ENCODE data around the gene WT1.
"Not testable (repeated sequence)": the region's sequence is repeated elsewhere in the genome, so short reads cannot be mapped to it uniquely, and the experiment has no call there.

Gene WT1

DNA sequence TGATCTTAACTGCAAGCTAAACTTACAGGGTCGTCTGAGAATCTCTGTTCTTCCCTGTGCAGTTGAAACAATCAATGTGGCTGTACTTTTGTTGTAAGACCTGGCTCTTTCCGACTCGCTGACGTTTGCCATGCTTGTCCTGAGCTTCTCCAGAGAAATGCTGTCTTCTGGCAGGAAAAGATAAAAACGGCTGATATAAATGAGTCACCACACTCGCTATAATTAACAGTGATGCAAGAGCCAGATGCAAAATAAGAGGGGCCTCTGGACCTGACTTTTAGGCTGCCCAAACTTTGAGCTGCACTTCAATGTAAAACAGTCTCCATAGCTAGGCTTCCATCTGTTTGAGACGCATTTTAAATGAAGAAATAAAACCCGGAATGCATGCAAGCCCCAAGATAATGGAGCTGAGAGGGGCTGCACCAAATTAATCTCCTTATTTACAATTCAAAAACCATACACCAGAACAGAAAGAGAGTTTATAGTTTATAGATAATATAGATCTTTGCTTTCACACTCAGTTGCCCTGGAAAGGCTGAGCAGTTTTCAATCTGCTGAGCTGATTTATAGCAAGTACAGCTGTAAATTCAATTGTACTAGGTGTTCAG lies 48.5 kb downstream of the WT1 start:
- no peak for DNase-seq (ENCODE audit: low spot score)

GRCh38 chr11:32385998-32386397 lies 49.3 kb downstream of the WT1 start:
- no peak for DNase-seq (ENCODE audit: low spot score)

GRCh38 chr11:32382339-32383049 lies 52.8 kb downstream of the WT1 start:
- DNase-seq (ENCODE audit: low spot score): no peak

- no peak for DNase-seq (ENCODE audit: low spot score)
These were observed 54.2 kb downstream of the WT1 start for GRCh38 chr11:32381179-32381578.

DNA sequence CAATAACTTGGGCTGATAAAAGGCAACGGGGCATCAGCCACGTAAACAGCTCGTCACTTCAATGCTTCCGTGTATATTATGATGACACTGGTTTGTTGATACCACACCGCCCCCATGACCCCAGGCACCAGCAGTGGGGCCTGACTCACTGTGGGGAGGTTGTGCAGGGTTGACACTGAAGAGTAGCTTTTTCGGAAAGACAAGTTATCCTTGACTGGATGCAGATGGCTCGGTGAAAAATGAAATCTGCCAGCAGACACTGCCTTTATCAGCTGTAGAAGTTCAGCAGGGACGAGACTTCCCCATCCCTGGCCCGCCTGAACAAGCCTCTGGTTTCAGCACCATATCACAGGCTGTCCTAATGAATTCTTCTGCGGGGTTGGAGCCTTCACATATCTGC lies 55.6 kb downstream of the WT1 start:
- no peak for DNase-seq (ENCODE audit: low spot score)

DNA sequence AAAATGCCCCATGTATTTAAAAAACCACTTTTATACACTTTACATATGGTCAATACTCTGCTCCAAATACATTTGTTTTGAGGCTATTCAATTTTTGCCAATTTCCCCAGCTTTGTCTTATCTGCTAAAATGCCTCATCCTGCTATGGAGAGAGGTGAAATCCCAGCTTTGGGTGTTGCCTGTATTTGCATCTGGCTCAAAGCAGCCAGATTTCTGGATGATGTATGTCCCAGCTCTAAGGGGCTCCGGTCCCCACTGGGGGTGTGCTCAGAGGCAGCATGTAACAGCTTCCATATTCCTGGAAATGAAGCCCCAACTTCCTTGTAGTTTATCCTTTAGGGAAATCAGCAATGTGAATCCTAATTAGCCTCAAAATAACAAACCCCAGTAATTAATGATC lies 59.5 kb downstream of the WT1 start:
- DNase-seq (ENCODE audit: low spot score): no peak

DNA sequence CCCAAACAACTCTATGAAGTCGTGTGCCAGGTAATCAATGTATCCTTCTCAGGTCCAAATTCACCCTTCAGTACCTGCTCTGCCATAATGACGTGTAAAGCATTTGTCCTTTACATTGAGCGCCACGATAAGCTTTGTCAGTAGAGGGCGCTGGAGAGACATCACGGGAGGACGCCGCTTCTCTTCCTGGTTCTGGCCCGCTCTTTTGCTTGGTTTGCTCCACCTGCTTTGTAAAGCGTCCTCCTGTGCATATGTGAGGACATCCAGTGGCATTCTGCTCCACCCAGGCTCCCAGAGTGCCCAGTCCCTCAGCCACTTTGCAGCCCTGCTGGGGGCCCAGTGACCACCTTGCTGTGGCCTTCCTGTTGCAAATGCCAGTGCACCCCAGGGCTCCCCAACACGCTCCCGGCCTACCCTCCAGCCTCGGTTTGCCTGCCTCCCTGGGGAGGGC lies 61.1 kb downstream of the WT1 start:
- no peak for DNase-seq (ENCODE audit: low spot score)

- DNase-seq (ENCODE audit: low spot score): not testable (repeated sequence)
These were observed 65.4 kb downstream of the WT1 start for GRCh38 chr11:32369987-32370386.

DNA sequence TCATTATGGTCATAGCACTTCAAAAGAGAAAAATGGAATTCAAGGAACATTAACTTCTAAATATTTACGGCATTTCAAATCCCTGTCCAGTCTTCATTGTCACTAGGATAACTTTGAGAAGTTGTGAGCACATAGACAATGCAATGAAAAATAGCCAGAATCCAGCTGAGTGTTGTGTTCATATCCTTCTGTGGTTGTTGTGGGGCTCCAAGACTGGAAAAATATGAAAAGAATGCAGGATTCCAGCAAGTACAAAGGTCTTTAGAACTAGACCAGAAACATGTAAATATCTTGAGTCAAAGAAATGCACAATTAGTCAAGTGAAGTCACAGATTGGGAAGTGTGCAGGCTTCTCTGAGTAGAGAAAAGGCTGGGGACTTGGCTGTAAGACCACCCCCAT lies 68.7 kb downstream of the WT1 start:
- DNase-seq (ENCODE audit: low spot score): no peak

DNA sequence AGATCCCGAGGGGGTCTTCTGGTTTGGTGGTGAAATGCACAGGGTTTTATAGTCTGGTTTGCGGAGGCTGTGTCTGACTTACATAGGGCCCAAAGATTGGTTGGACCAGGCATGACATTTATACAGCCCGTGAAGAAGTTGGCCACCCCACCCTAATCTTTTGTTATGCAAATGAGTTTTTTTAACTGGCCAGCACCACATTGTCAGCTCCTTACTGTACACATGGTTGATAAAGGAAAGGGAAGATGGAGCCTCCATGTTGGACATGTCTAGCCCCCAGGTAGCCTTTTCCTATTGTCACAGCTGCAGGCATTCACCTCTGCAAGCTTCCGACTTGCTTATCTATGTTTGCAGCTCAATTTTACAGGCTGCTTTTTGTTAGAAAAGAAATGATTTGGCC lies 70.1 kb downstream of the WT1 start:
- no peak for DNase-seq (ENCODE audit: low spot score)

GRCh38 chr11:32358729-32359128 lies 76.6 kb downstream of the WT1 start:
- no peak for DNase-seq (ENCODE audit: low spot score)

- DNase-seq (ENCODE audit: low spot score): no peak
These were observed 81.5 kb downstream of the WT1 start for GRCh38 chr11:32353884-32354283.

DNA sequence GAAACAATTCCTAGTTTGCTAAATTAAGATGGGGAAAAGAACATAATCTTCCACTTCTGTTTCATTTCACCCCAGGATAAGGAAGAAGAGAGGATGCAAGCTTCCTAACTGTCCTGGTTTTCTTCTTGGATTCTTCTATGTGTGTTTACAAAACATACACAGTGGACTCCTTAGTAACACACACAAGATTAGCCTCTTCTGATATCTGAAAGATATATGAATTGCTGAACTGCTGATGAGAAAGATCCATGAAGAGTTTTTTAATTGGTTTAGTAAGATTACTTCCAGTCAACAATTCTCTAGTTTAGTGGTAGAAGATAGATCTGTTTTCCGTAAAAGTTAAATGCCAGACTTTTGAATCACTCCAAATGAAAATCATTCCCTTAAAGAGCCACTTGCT lies 86.8 kb downstream of the WT1 start:
- no peak for DNase-seq (ENCODE audit: low spot score)

DNA sequence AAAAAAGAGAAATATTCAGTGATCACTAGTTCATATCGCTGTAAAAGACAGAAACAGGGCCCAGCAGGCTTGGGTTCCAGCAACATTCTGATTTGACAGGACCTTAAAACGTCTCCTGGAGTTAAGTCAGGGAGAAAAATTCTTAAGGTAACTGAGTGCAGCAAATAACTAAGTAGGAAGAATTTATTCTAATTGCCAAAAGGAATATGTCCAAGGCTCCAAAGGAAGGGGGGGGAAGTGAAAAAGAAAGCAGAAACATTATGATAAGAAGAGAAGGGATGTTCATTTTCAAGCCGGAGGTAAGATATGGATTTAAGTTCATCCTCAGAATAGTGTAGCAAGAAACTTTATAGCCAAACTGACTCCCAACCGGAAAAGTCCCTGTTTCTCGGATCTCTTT lies 90.4 kb downstream of the WT1 start:
- no peak for DNase-seq (ENCODE audit: low spot score)

DNA sequence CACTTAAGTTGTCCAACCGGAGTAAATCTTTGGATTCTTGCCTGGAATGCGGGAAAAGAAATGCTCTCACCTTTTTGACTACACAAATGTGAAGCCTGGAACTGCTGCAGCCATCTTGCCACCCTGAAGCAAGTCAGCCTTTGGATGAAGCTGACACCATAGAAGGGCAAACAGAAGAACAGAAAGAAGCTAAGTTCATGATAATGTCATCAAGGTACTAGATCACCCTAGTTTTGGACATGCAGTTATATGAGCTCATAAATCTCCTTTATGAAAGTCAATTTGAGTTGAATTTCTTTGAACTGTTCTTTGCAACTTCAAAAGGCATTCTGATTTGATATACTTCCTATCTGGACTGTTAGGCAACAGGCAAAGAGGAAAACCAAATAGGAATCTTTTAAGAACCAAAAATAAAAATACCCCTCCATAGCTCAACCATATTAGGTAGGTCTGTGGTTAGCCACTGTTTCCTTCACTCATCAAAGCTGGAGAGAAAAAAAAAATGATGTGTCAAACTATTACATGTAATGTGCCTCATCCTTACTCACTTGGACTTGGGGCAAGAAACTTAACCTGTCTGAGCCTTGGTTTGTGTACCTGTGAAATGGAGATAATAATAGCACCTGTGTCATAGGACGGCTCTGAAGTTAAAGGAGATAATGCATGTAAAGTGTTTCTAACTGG lies 91.9 kb downstream of the WT1 start:
- no peak for DNase-seq (ENCODE audit: low spot score)

DNA sequence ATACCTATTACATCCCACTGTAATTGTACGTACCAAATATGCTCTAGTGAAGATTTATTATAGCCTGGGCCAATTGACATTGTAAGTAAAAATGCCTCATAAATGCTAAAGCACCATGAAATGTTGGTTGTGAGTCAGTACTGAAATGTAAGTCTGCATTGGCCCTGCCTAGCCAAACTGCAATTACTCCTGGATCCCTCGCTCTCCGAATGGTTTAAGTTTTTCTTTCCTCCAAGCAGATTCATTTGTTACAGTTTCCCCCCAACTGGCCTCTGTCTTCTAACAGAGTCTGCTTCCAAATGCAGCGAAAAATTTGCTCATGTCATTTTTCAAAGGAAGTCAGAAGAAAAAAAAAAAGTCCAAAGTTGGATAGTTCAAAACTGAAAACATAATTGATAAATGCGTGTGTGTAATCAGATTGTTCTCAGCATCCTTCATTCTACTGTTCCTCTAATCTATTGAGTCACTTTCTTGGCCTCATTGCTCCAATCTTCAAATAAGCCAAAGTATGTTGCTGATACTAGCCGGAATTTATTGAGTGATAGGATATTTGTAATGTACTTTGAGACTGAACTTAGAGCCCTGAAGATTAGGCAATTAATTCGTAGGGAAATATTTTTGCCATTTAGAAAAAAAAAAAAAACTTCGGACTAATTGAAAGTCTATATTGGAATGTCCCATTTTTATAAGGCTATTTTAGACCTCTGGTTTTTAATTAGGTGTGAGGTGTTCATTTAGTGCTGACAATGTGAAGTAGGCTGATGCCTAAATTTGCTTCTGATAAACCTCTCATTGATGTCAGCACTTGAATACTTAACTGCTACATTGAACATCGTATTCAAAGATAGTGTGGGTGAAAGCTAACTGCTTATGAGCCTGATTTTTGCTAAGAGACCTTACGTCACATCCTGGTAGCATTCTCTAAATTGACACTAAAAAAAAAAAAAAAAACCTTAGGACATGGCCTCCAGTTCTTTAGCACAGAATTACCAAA lies 93.4 kb downstream of the WT1 start:
- DNase-seq (ENCODE audit: low spot score): no peak

- no peak for DNase-seq (ENCODE audit: low spot score)
These were observed 95.2 kb downstream of the WT1 start for GRCh38 chr11:32340181-32340580.
